Gastroesophageal sphincter (tissue), 4 donors: ENCODE data around the gene METTL15. TPM values are rescaled to one million over a fixed set of nuclear protein-coding genes. Genes with fewer than 3 reads are reported as not detected.
"Not testable (repeated sequence)": the region's sequence is repeated elsewhere in the genome, so short reads cannot be mapped to it uniquely, and the experiment has no call there.

ENCODE experiments used
- ATAC-seq: fragments of 150-250 bp; one replicate; pipeline ENCODE4 v1.9.1; 2016; ENCODE audit warnings: mild to moderate bottlenecking, moderate library complexity
- H3K27ac ChIP-seq, 4 donors: fragments of 200-600 bp; sonication (generic) in 3 of 4; 1 replicate in 3 of 4; 2 replicates in 1 of 4; pipeline ENCODE4 v1.5.1; 2016 to 2019
- H3K27me3 ChIP-seq: fragments of 200-600 bp; sonication (generic); one replicate; pipeline ENCODE4 v1.5.1; 2019
- H3K36me3 ChIP-seq, 2 donors: fragments of 200-600 bp; sonication (generic); one replicate each; pipeline ENCODE4 v1.5.1; 2019; ENCODE audit warnings: control low read depth in 1 of 2
- H3K4me1 ChIP-seq, 3 donors: fragments of 200-600 bp; sonication (generic); 1 replicate in 2 of 3; 2 replicates in 1 of 3; pipeline ENCODE4 v1.5.1; 2016 to 2019; ENCODE audit warnings: control low read depth in 2 of 3
- H3K4me3 ChIP-seq, 2 donors: fragments of 200-600 bp; sonication (generic); one replicate each; pipeline ENCODE4 v1.5.1; 2019; ENCODE audit warnings: mild to moderate bottlenecking in 1 of 2, moderate library complexity in 1 of 2
- H3K9me3 ChIP-seq, 3 donors: fragments of 200-600 bp; sonication (generic); one replicate each; pipeline ENCODE4 v1.5.1; 2017 to 2019; ENCODE audit warnings: control low read depth in 2 of 3
- EP300 ChIP-seq: sonication (generic); formaldehyde crosslinking; IDR thresholded peaks from one replicate; pipeline ENCODE4 v1.6.1; 2017; ENCODE audit warnings: antibody characterized with exemption, mild to moderate bottlenecking
- POLR2A ChIP-seq, 2 donors: fragments of 450-650 bp; IDR thresholded peaks; one replicate each; pipeline ENCODE4 v1.6.1; 2017; ENCODE audit warnings: antibody characterized with exemption in 2 of 2, mild to moderate bottlenecking in 2 of 2, moderate library complexity in 1 of 2
- POLR2AphosphoS5 ChIP-seq: sonication (generic); formaldehyde crosslinking; IDR thresholded peaks from one replicate; pipeline ENCODE4 v1.6.1; 2017; ENCODE audit warnings: antibody characterized with exemption
- WGBS, 2 donors: methylation state at CpG; one replicate each; pipeline ENCODE4 v1.1.5; 2018; ENCODE audit warnings: low coverage in 1 of 2; 5-methylcytosine and 5-hydroxymethylcytosine counted together
- total RNA-seq, 4 donors: library from RNA; depleted of rRNA; stranded (reverse); fragments of >200 nt; gene quantifications; one replicate each; pipeline ENCODE4 v1.1.0, GENCODE V29; 2016
- TF ChIP-seq, protein P1 (sequence below), 4 experiments: fragments of 200-600 bp in 2 of 4; fragments of 450-650 bp in 2 of 4; sonication (generic) in 1 of 4; IDR thresholded peaks; one replicate each; pipeline ENCODE4 v1.5.1; 2017 to 2019; ENCODE audit warnings: antibody characterized with exemption in 4 of 4, mild to moderate bottlenecking in 2 of 4, moderate library complexity in 2 of 4

The METTL15 gene
- total RNA-seq, 4 donors from 2014 or later, result 7.8 to 20.5 (median 8.2) TPM

DNA sequence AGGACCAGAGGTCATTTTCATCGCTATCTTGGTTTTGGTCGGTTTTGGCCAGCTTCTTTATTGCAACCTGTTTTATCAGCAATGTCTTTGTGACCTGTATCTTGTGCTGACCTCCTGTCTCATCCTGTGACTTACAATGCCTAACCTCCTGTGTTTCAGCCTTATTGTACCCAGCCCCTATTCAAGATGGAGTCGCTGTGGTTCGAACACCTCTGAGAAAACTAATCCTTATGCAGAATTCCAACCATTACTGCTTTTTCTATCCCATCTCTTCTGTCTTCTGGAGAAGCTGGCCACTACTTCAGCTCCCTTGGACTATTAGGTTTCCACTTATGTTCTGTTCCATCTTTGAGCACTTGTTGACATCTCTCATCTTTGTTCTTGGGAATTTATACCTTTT lies 62.6 kb downstream of the METTL15 start:
- ATAC-seq, result no peak
- H3K4me1 ChIP-seq, result no peaks in the 10 kb centered on the region
- H3K9me3 ChIP-seq, result no peaks in the 10 kb centered on the region
- H3K36me3 ChIP-seq, result peaks cover 0 to 10% of the 10 kb centered on the region in 2 donors
- H3K4me3 ChIP-seq, result no peak overlapping the region
- H3K27ac ChIP-seq, result no peak overlapping the region
- TF ChIP-seq POLR2AphosphoS5 (no peak), POLR2A (IDR thresholded peaks at IDR 0.05) (no peak), EP300 (no peak)
- TF ChIP-seq, protein P1, sequence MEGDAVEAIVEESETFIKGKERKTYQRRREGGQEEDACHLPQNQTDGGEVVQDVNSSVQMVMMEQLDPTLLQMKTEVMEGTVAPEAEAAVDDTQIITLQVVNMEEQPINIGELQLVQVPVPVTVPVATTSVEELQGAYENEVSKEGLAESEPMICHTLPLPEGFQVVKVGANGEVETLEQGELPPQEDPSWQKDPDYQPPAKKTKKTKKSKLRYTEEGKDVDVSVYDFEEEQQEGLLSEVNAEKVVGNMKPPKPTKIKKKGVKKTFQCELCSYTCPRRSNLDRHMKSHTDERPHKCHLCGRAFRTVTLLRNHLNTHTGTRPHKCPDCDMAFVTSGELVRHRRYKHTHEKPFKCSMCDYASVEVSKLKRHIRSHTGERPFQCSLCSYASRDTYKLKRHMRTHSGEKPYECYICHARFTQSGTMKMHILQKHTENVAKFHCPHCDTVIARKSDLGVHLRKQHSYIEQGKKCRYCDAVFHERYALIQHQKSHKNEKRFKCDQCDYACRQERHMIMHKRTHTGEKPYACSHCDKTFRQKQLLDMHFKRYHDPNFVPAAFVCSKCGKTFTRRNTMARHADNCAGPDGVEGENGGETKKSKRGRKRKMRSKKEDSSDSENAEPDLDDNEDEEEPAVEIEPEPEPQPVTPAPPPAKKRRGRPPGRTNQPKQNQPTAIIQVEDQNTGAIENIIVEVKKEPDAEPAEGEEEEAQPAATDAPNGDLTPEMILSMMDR (IDR thresholded peaks at IDR 0.05), result no peak
- 86 to 94% methylated on average over 4 of the region's 4 CpGs for WGBS, 2 donors
- no peaks in the 10 kb centered on the region for H3K27me3 ChIP-seq

DNA sequence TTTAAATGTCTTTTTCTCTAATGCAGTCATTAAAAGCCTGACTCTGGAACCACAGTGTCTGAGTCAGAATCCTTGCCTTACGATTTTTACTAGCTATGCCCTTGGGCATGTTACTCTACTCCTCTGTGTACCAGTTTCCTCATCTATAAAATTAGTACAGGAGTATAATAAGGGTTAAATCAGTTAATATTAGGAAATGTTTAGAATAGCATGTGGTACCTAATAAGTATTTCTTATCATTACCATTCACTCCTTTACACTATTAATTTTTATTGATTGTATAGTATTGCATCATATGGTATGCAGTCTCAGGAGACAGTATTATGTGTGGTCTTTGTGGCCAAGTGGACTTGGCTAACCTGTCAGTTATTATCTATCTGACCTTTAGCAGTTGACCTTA lies 68.2 kb downstream of the METTL15 start:
- Histone ChIP-seq H3K4me3 (no peak overlapping the region), H3K36me3 (peaks cover 0 to 10% of the 10 kb centered on the region in 2 donors), H3K27ac (no peak overlapping the region), H3K4me1 (no peaks in the 10 kb centered on the region), H3K9me3 (no peaks in the 10 kb centered on the region), H3K27me3 (no peaks in the 10 kb centered on the region)
- no peak for TF ChIP-seq POLR2AphosphoS5
- TF ChIP-seq, protein P1 (IDR thresholded peaks at IDR 0.05), result no peak
- TF ChIP-seq POLR2A (IDR thresholded peaks at IDR 0.05), result no peak
- TF ChIP-seq EP300, result no peak
- WGBS, 2 donors, result 86 to 92% methylated on average over 1 of the region's 1 CpG
- no peak for ATAC-seq

DNA sequence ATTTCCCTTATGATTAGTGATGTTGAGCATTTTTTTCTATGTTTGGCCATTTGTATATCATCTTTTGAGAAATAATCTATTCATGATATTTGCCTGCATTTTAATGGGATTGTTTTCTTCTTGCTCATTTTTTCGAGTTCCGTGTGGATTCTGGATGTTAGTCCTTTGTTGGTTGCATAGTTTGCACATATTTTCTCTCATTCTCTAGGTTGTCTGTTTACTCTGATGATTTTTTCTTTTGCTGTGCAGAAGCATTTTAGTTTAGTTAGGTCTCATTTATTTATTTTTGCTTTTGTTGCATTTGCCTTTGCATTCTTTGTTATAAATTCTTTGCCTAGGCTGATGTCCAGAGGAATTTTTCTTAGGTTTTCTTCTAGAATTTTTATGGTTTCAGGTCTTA lies 87.3 kb downstream of the METTL15 start:
- TF ChIP-seq EP300, result no peak
- no peak for TF ChIP-seq POLR2A (IDR thresholded peaks at IDR 0.05)
- no peak for TF ChIP-seq POLR2AphosphoS5
- TF ChIP-seq, protein P1 (IDR thresholded peaks at IDR 0.05), result no peak
- Histone ChIP-seq H3K36me3 (peaks cover 0 to 11% of the 10 kb centered on the region in 2 donors), H3K4me1 (no peaks in the 10 kb centered on the region), H3K9me3 (no peaks in the 10 kb centered on the region), H3K27ac (no peak overlapping the region), H3K27me3 (no peaks in the 10 kb centered on the region), H3K4me3 (no peak overlapping the region)
- no peak for ATAC-seq
- WGBS, 2 donors, result 91 to 92% methylated on average over 2 of the region's 2 CpGs

DNA sequence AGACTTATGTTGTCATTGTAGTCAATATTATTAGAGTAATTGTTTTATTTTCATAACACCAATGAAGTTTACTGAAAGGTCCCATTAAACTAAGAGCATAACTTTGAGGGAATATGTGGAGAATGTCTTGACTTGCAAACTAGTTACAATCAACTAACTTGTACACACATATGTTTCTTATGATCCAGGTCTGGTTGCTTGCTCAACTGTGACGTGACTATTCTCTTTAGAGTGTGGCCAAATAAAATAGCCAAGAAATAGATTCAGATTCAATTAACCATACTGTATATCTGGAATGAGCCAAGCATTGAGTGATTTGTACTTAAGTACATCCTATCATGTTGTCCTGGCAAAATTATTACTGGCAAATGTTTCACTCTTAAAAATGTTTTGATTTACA lies 101.7 kb downstream of the METTL15 start:
- 50 to 81% methylated on average over 1 of the region's 1 CpG for WGBS, 2 donors
- peaks cover 0 to 23% of the 10 kb centered on the region in 2 donors for H3K36me3 ChIP-seq
- TF ChIP-seq POLR2A (IDR thresholded peaks at IDR 0.05) (no peak), POLR2AphosphoS5 (no peak), EP300 (no peak)
- TF ChIP-seq, protein P1 (IDR thresholded peaks at IDR 0.05), result no peak
- no peaks in the 10 kb centered on the region for H3K4me1 ChIP-seq
- H3K4me3 ChIP-seq, result no peak overlapping the region
- H3K27ac ChIP-seq, result no peak overlapping the region
- H3K27me3 ChIP-seq, result no peaks in the 10 kb centered on the region
- H3K9me3 ChIP-seq, result no peaks in the 10 kb centered on the region
- no peak for ATAC-seq

DNA sequence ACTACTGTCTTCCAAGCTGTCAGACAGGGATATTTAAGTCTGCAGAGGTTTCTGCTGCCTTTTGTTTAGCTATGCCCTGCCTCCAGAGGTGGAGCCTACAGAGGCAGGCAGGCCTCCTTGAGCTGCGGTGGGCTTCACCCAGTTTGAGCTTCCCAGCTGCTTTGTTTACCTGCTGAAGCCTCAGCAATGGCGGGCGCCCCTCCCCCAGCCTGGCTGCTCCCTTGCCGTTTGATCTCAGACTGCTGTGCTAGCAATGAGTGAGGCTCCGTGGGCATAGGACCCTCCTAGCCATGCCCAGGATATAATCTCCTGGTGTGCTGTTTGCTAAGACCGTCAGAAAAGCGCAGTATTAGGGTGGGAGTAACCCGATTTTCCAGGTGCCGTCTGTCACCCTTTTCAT lies 113.9 kb downstream of the METTL15 start:
- not testable (repeated sequence) for H3K9me3 ChIP-seq, H3K4me1 ChIP-seq, H3K27me3 ChIP-seq, ATAC-seq, H3K36me3 ChIP-seq, H3K4me3 ChIP-seq, H3K27ac ChIP-seq
- 100% methylated on average over 3 of the region's 9 CpGs; no CpG with 5 or more reads in 1 of the 2 donors for WGBS, 2 donors
